Neuronal stem cell (in vitro differentiated cells): ENCODE measurements around the gene ADRA1B.

ENCODE experiments used
- DNase-seq: peaks from one replicate; pipeline ENCODE4 v3.0.0-alpha.2; 2013; ENCODE audit warnings: low spot score
- H2AFZ ChIP-seq: one replicate; pipeline ENCODE4 v1.6.1; 2013; ENCODE audit warnings: mild to moderate bottlenecking, low read length, inconsistent platforms
- H2AK5ac ChIP-seq: 2 replicates; pipeline ENCODE4 v1.6.1; 2013; ENCODE audit warnings: low read depth, mild to moderate bottlenecking, inconsistent platforms, low read length, moderate library complexity, mixed read lengths
- H2BK120ac ChIP-seq: 2 replicates; pipeline ENCODE4 v1.6.1; 2013; ENCODE audit warnings: low read depth, mild to moderate bottlenecking, inconsistent platforms, low read length, moderate library complexity, mixed read lengths
- H2BK12ac ChIP-seq: one replicate; pipeline ENCODE4 v1.6.1; 2013; ENCODE audit warnings: low read length, inconsistent platforms
- H2BK15ac ChIP-seq: 2 replicates; pipeline ENCODE4 v1.6.1; 2013; ENCODE audit warnings: mild to moderate bottlenecking, low read length, inconsistent platforms, mixed read lengths
- H2BK5ac ChIP-seq: one replicate; pipeline ENCODE4 v1.6.1; 2013; ENCODE audit warnings: inconsistent platforms, mild to moderate bottlenecking, low read length, moderate library complexity
- H3K14ac ChIP-seq: one replicate; pipeline ENCODE4 v1.6.1; 2013; ENCODE audit warnings: low read length, inconsistent platforms
- H3K18ac ChIP-seq: 2 replicates; pipeline ENCODE4 v1.6.1; 2013; ENCODE audit warnings: low read length, inconsistent platforms
- H3K23ac ChIP-seq: 2 replicates; pipeline ENCODE4 v1.6.1; 2013; ENCODE audit warnings: low read depth, mild to moderate bottlenecking, mixed read lengths, low read length, inconsistent platforms; ENCODE audit not compliant: poor library complexity
- H3K27ac ChIP-seq: replicated peaks from 3 replicates; pipeline ENCODE4 v1.5.1; 2013; ENCODE audit warnings: low read length, inconsistent platforms
- H3K27me3 ChIP-seq, 3 experiments: 2 replicates each; pipeline ENCODE4 v1.6.1; 2013; ENCODE audit warnings: low read length in 3 of 3, mild to moderate bottlenecking in 2 of 3, inconsistent platforms in 1 of 3, low read depth in 1 of 3, mixed read lengths in 1 of 3, moderate library complexity in 1 of 3; ENCODE audit not compliant: control insufficient read depth in 3 of 3, insufficient read depth in 3 of 3
- H3K36me3 ChIP-seq, 2 donors: replicated peaks in 1 of 2; 2 replicates each; pipeline ENCODE4 v1.6.1; 2013; ENCODE audit warnings: low read length in 2 of 2; ENCODE audit not compliant: control insufficient read depth in 2 of 2, insufficient read depth in 2 of 2
- H3K4ac ChIP-seq: 2 replicates; pipeline ENCODE4 v1.6.1; 2013; ENCODE audit warnings: inconsistent platforms, mild to moderate bottlenecking, low read length, moderate library complexity
- H3K4me1 ChIP-seq, 2 donors: 1 replicate in 1 of 2; 2 replicates in 1 of 2; pipeline ENCODE4 v1.6.1; 2013; ENCODE audit warnings: low read length in 2 of 2, low read depth in 1 of 2; ENCODE audit not compliant: control insufficient read depth in 2 of 2, insufficient read depth in 1 of 2
- H3K4me2 ChIP-seq: one replicate; pipeline ENCODE4 v1.6.1; 2013; ENCODE audit warnings: mild to moderate bottlenecking, low read length, inconsistent platforms; ENCODE audit not compliant: insufficient read depth, poor library complexity, severe bottlenecking
- H3K4me3 ChIP-seq, 2 donors: 2 replicates each; pipeline ENCODE4 v1.5.1; 2013; ENCODE audit warnings: low read length in 2 of 2, mild to moderate bottlenecking in 2 of 2, inconsistent platforms in 1 of 2, moderate library complexity in 1 of 2
- H3K79me1 ChIP-seq: one replicate; pipeline ENCODE4 v1.6.1; 2013; ENCODE audit warnings: low read depth, mild to moderate bottlenecking, inconsistent platforms, low read length, moderate library complexity
- H3K9ac ChIP-seq: one replicate; pipeline ENCODE4 v1.6.1; 2013; ENCODE audit warnings: mild to moderate bottlenecking, low read depth, low read length, inconsistent platforms; ENCODE audit not compliant: poor library complexity
- H3K9me3 ChIP-seq, 2 donors: replicated peaks in 1 of 2; 2 replicates each; pipeline versions ENCODE3 to v1.6.1; 2013; ENCODE audit warnings: low read length in 2 of 2, mild to moderate bottlenecking in 2 of 2, inconsistent platforms in 1 of 2, low read depth in 1 of 2, mixed read lengths in 1 of 2, moderate library complexity in 1 of 2; ENCODE audit not compliant: control insufficient read depth in 2 of 2, insufficient read depth in 1 of 2
- H4K8ac ChIP-seq: one replicate; pipeline ENCODE4 v1.6.1; 2013; ENCODE audit warnings: low read depth, mild to moderate bottlenecking, inconsistent platforms, low read length, moderate library complexity
- H4K91ac ChIP-seq: one replicate; pipeline ENCODE4 v1.6.1; 2013; ENCODE audit warnings: low read length, low read depth, mild to moderate bottlenecking, inconsistent platforms; ENCODE audit not compliant: poor library complexity
- WGBS, 2 donors: extraction: QIAGEN DNeasy Blood & Tissue Kit; methylation state at CpG; one replicate each; pipeline ENCODE4 v1.1.7; 2013; ENCODE audit warnings: missing lambda C conversion rate in 2 of 2, mixed read lengths in 1 of 2; ENCODE audit not compliant: insufficient read length in 2 of 2, insufficient replicate concordance in 1 of 2; ENCODE audit errors: extremely low coverage in 2 of 2; 5-methylcytosine and 5-hydroxymethylcytosine counted together

ADRA1B gene

DNA sequence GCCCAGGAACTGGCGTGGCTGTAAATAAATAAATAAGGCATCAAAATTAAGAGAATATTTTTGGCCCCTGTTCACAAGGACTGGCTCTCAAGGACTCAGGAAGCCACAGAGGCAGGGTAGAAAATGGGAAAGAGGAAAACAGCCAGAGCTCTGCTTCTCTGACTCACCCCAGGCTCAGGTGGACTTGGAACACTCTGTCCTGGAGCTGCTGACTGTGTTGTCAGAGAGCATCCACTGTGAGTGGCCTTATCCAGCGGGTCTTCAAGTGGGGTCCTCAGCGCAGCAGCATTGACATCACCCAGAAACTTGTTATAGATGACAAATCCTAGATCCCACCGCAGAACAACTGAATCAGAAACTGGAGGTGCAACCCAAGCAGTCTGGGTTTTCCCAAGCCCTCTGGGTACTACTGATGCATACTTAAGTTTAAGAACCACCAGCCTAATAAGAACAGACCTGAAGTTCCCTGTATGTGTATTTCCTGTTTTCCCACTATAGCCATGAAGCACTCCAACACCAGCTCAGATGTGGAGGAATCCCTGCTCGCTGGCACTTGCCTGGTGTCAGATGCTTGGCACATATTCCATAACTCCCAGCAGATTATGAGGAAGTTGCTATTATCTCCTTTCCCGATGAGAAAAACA, 20.5 kb downstream of the ADRA1B start:
- H3K4me3 ChIP-seq: no peak overlapping the region
- no peak overlapping the region for H2BK120ac ChIP-seq
- H3K79me1 ChIP-seq: no peaks in the 10 kb centered on the region
- H4K91ac ChIP-seq: no peak overlapping the region
- H3K36me3 ChIP-seq: no peaks in the 10 kb centered on the region
- H2BK15ac ChIP-seq: no peak overlapping the region
- peaks cover 0 to 7% of the 10 kb centered on the region in 2 donors for H3K4me1 ChIP-seq
- H3K23ac ChIP-seq: no peak overlapping the region
- no peaks in the 10 kb centered on the region for H3K9me3 ChIP-seq
- no peak overlapping the region for H2BK5ac ChIP-seq
- H2AK5ac ChIP-seq: no peak overlapping the region
- no peak overlapping the region for H3K14ac ChIP-seq
- no peaks in the 10 kb centered on the region for H3K27me3 ChIP-seq
- WGBS, 2 donors: no CpG with 5 or more reads among the region's 6 CpGs
- H3K9ac ChIP-seq: no peak overlapping the region
- H3K18ac ChIP-seq: no peak overlapping the region
- H3K27ac ChIP-seq: no peak overlapping the region
- H3K4me2 ChIP-seq: no peak overlapping the region
- H2AFZ ChIP-seq: no peak overlapping the region
- DNase-seq: no peak
- no peak overlapping the region for H2BK12ac ChIP-seq
- H4K8ac ChIP-seq: no peak overlapping the region
- H3K4ac ChIP-seq: no peak overlapping the region

DNA sequence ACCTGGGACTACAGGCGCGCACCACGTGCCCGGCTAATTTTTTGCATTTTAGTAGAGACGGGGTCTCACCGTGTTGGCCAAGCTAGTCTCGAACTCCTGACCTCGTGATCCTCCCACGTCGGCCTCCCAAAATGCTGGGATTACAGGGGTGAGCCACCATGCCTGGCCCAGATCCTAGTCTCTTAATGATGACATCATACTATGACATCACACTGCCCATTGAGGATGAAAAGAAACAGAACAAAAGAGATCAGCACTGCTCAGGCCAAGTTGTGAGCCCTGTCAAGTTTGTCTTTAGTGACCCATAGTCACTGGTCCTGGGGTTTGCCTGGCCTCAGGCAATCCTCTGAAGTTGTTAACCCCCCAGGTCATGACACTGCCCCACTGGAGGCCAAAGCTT, 21.3 kb downstream of the ADRA1B start:
- Histone ChIP-seq H3K4ac (no peak overlapping the region), H2BK5ac (no peak overlapping the region), H4K8ac (no peak overlapping the region), H3K4me3 (no peak overlapping the region), H3K14ac (no peak overlapping the region), H2BK120ac (no peak overlapping the region), H3K9me3 (no peaks in the 10 kb centered on the region), H3K4me1 (peaks cover 0 to 7% of the 10 kb centered on the region in 2 donors), H3K27me3 (no peaks in the 10 kb centered on the region), H3K36me3 (no peaks in the 10 kb centered on the region), H3K18ac (no peak overlapping the region), H2AFZ (no peak overlapping the region), H2BK12ac (no peak overlapping the region), H3K9ac (no peak overlapping the region), H2AK5ac (no peak overlapping the region), H3K4me2 (no peak overlapping the region), H3K23ac (no peak overlapping the region), H4K91ac (no peak overlapping the region), H2BK15ac (no peak overlapping the region), H3K79me1 (no peaks in the 10 kb centered on the region), H3K27ac (no peak overlapping the region)
- DNase-seq: no peak
- whole genome bisulfite sequencing, 2 donors: no CpG with 5 or more reads among the region's 10 CpGs

DNA sequence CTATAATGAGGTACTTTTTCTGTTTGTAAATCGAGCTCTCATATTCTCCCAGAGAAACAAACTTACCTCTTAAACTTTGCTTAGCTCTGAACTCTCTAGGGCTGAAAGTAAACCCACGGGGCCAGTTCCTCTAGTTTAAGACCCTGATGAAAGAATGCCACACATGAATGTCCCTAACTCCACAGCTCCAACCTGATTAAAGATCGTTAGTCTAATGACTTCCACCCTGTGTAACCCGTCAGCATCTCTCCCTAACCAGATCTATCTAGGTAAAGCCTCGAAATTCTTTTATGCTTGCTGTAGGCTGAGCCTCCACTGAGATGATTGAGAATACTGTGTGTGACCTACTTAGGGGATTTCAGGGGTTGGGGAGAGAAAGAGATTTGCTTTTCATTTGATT, 27.0 kb downstream of the ADRA1B start:
- Histone ChIP-seq H2BK120ac (no peak overlapping the region), H3K4ac (no peak overlapping the region), H4K8ac (no peak overlapping the region), H3K14ac (no peak overlapping the region), H3K9ac (no peak overlapping the region), H3K9me3 (no peaks in the 10 kb centered on the region), H2BK12ac (no peak overlapping the region), H3K18ac (no peak overlapping the region), H3K27me3 (no peaks in the 10 kb centered on the region), H2AFZ (no peak overlapping the region), H3K4me2 (no peak overlapping the region), H2BK15ac (no peak overlapping the region), H3K36me3 (no peaks in the 10 kb centered on the region), H3K79me1 (no peaks in the 10 kb centered on the region), H3K4me1 (peaks cover 0 to 5% of the 10 kb centered on the region in 2 donors), H4K91ac (no peak overlapping the region), H2AK5ac (no peak overlapping the region), H3K23ac (no peak overlapping the region), H3K4me3 (no peak overlapping the region), H3K27ac (no peak overlapping the region), H2BK5ac (no peak overlapping the region)
- WGBS, 2 donors: no CpG with 5 or more reads among the region's 5 CpGs
- no peak for DNase-seq

DNA sequence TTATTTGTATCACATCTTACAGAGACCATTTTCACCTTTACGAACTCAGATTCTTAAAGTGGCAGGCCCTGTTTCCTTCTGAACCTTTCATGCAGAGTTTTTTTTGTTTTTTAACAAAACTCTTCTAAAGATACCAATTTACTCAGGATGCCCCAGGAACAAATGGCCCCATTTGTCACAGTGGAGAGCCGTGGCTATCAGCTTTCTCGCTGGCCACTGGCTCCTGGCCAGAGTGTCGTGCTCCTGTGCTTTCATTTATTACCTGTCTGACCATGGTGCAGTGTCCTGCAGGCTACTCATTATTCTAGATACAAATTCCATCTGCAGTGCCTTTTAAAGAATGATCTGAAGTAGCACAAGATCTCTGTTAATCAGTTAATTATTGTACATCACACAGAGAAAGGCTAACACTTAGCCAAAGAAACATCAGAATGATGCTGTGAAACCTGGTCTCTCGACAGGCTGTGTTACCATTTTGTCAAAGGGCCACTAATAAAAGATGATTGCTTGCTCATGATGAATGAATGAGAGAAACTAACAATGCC, 27.8 kb downstream of the ADRA1B start:
- Histone ChIP-seq H4K91ac (no peak overlapping the region), H3K27me3 (no peaks in the 10 kb centered on the region), H3K9ac (no peak overlapping the region), H3K4me1 (peaks cover 0 to 5% of the 10 kb centered on the region in 2 donors), H3K36me3 (no peaks in the 10 kb centered on the region), H3K9me3 (no peaks in the 10 kb centered on the region), H2AK5ac (no peak overlapping the region), H4K8ac (no peak overlapping the region), H3K18ac (no peak overlapping the region), H3K23ac (no peak overlapping the region), H3K27ac (no peak overlapping the region), H2BK15ac (no peak overlapping the region), H3K14ac (no peak overlapping the region), H3K4me2 (no peak overlapping the region), H2BK12ac (no peak overlapping the region), H2BK120ac (no peak overlapping the region), H3K4ac (no peak overlapping the region), H3K79me1 (no peaks in the 10 kb centered on the region), H3K4me3 (no peak overlapping the region), H2AFZ (no peak overlapping the region), H2BK5ac (no peak overlapping the region)
- DNase-seq: no peak
- no CpG with 5 or more reads among the region's 5 CpGs for WGBS, 2 donors
